Endothelial cell of umbilical vein (primary cell): ENCODE data around the gene HOXB5. TPM values are rescaled to one million over a fixed set of nuclear protein-coding genes. Genes with fewer than 3 reads are reported as not detected.

ENCODE experiments used
- BruUV-seq: library from RNA; stranded (reverse); fragments of 400-500 nt; replicated peaks from 2 replicates; lab custom pipeline; 2021; lab: Mats Ljungman, UMichigan
- CTCF ChIA-PET: fragments of 300-600, 350-600 bp; sonication (Branson Sonifier 250); formaldehyde crosslinking; loops from one replicate; lab custom pipeline; 2021; ENCODE audit warnings: antibody characterized with exemption, inconsistent platforms; lab: Charles Lee
- POLR2A ChIA-PET: fragments of 300-600, 350-600 bp; sonication (Branson Sonifier 250); formaldehyde crosslinking; loops from one replicate; lab custom pipeline; 2021; ENCODE audit warnings: antibody characterized with exemption, inconsistent platforms; lab: Charles Lee
- DNase-seq: peaks from one replicate; pipeline ENCODE4 v3.0.0-alpha.2; 2011; ENCODE audit warnings: low read depth, low spot score
- FAIRE-seq: peaks from 2 replicates; lab custom pipeline; 2011; peaks lifted over from hg19 to GRCh38; lab: Jason Lieb, UNC
- H2AFZ ChIP-seq: 2 replicates; pipeline ENCODE4 v1.6.0; 2012; ENCODE audit warnings: low read depth, low read length, control low read depth, inconsistent platforms
- H3K27ac ChIP-seq: 2 replicates; pipeline ENCODE4 v1.5.1; 2011; ENCODE audit warnings: low read depth, mild to moderate bottlenecking, control low read depth, low read length, moderate library complexity; ENCODE audit not compliant: insufficient read depth
- H3K27me3 ChIP-seq, 2 experiments: 2 replicates each; pipeline versions ENCODE4 v1.6.0 to v1.6.1; 2011; ENCODE audit warnings: low read length in 2 of 2, mixed read lengths in 1 of 2; ENCODE audit not compliant: control insufficient read depth in 2 of 2, insufficient read depth in 2 of 2
- H3K36me3 ChIP-seq, 2 experiments: 2 replicates in 1 of 2; 3 replicates in 1 of 2; pipeline ENCODE4 v1.5.1; 2011; ENCODE audit warnings: low read length in 2 of 2, mild to moderate bottlenecking in 1 of 2, moderate library complexity in 1 of 2; ENCODE audit not compliant: control insufficient read depth in 2 of 2, insufficient read depth in 2 of 2; ENCODE audit errors: extremely low read depth in 1 of 2
- H3K4me1 ChIP-seq: 3 replicates; pipeline ENCODE4 v1.5.1; 2011; ENCODE audit warnings: mild to moderate bottlenecking, low read length; ENCODE audit not compliant: control insufficient read depth, insufficient read depth; ENCODE audit errors: extremely low read depth
- H3K4me2 ChIP-seq: 2 replicates; pipeline ENCODE4 v1.6.1; 2011; ENCODE audit warnings: low read length, control low read depth, mixed read lengths; ENCODE audit not compliant: insufficient read depth
- H3K4me3 ChIP-seq, 3 experiments: fragments of 200-600 bp in 1 of 3; sonication (generic), shearing (Covaris generic) in 1 of 3; replicated peaks in 1 of 3; 2 replicates each; pipeline ENCODE4 v1.5.1; 2011 to 2016; ENCODE audit warnings: control low read depth in 3 of 3, low read length in 3 of 3, mild to moderate bottlenecking in 2 of 3, inconsistent platforms in 1 of 3, low read depth in 1 of 3, moderate library complexity in 1 of 3; ENCODE audit not compliant: insufficient read depth in 1 of 3
- H3K79me2 ChIP-seq: 2 replicates; pipeline ENCODE4 v1.6.0; 2012; ENCODE audit warnings: low read length, inconsistent platforms; ENCODE audit not compliant: control insufficient read depth, insufficient read depth
- H3K9ac ChIP-seq: replicated peaks from 2 replicates; pipeline ENCODE3; 2011; ENCODE audit warnings: low read length, control low read depth; ENCODE audit not compliant: insufficient read depth; ENCODE audit errors: extremely low read depth
- H3K9me1 ChIP-seq: replicated peaks from 3 replicates; pipeline ENCODE4 v1.6.0; 2011; ENCODE audit warnings: mild to moderate bottlenecking, low read length; ENCODE audit not compliant: control insufficient read depth, insufficient read depth; ENCODE audit errors: extremely low read depth
- H3K9me3 ChIP-seq: replicated peaks from 2 replicates; pipeline ENCODE4 v1.5.1; 2012; ENCODE audit warnings: low read length, inconsistent platforms; ENCODE audit not compliant: control insufficient read depth, insufficient read depth
- H4K20me1 ChIP-seq: replicated peaks from 2 replicates; pipeline ENCODE3; 2011; ENCODE audit warnings: mild to moderate bottlenecking, low read length; ENCODE audit not compliant: control insufficient read depth, insufficient read depth; ENCODE audit errors: extremely low read depth
- EZH2 ChIP-seq: IDR thresholded peaks from 2 replicates; pipeline ENCODE4 v1.6.1; 2012; ENCODE audit warnings: borderline replicate concordance, low read depth, mild to moderate bottlenecking, moderate library complexity, low read length, inconsistent platforms; ENCODE audit not compliant: severe bottlenecking
- FOS ChIP-seq: IDR thresholded peaks from 2 replicates; pipeline ENCODE4 v1.6.1; 2011; ENCODE audit warnings: mild to moderate bottlenecking, low read length, moderate library complexity, borderline replicate concordance; ENCODE audit not compliant: insufficient read depth
- GATA2 ChIP-seq: IDR thresholded peaks from 2 replicates; pipeline ENCODE4 v1.7.0; 2011; ENCODE audit warnings: low read depth, mild to moderate bottlenecking, moderate library complexity, mixed read lengths, low read length; ENCODE audit not compliant: insufficient read length, insufficient read depth
- JUN ChIP-seq: IDR thresholded peaks from 2 replicates; pipeline ENCODE4 v1.6.1; 2011; ENCODE audit warnings: borderline replicate concordance, low read depth; ENCODE audit not compliant: insufficient read length, insufficient read depth
- MYC ChIP-seq: IDR thresholded peaks from one replicate; pipeline ENCODE4 v1.6.1; 2011; ENCODE audit warnings: mild to moderate bottlenecking, low read depth, low read length
- POLR2A ChIP-seq: IDR thresholded peaks from 2 replicates; pipeline ENCODE4 v1.6.1; 2012; ENCODE audit warnings: low read depth, mild to moderate bottlenecking, control low read depth, low read length
- POLR2AphosphoS5 ChIP-seq: IDR thresholded peaks from 2 replicates; pipeline ENCODE4 v1.6.1; 2012; ENCODE audit warnings: low read depth, mild to moderate bottlenecking, control low read depth, low read length, moderate library complexity; ENCODE audit not compliant: insufficient read depth
- dilution Hi-C: fragments of 300-500 bp; cut with MboI; formaldehyde crosslinking; loops from one replicate; pipeline ENCODE4 v1.15.0; 2019; ENCODE audit warnings: low sequenced_read_pairs; ENCODE audit not compliant: extremely low pct_ligation_motif_present
- intact Hi-C: fragments of 100-400 bp; cut with micrococcal nuclease; formaldehyde crosslinking; loops from one replicate; pipeline ENCODE4 v1.10.0; 2022
- polyA plus RNA-seq, 4 experiments: library from polyadenylated mRNA; depleted of rRNA in 3 of 4; stranded (reverse) in 3 of 4; unstranded in 1 of 4; fragments of >200 nt; gene quantifications; 2 replicates each; pipeline versions ENCODE4 v1.2.1 to v1.2.3, GENCODE V29; 2011 to 2012; ENCODE audit warnings: missing spikeins in 1 of 4
- total RNA-seq: library from RNA; stranded (reverse); gene quantifications from 2 replicates; pipeline ENCODE4 v1.2.3, GENCODE V29; 2021
- TF ChIP-seq, protein P1 (sequence below): IDR thresholded peaks from 2 replicates; pipeline ENCODE4 v1.6.1; 2011; ENCODE audit not compliant: insufficient read depth, insufficient read length
- TF ChIP-seq, protein P2 (sequence below), 2 donors: IDR thresholded peaks; 1 replicate in 1 of 2; 2 replicates in 1 of 2; pipeline ENCODE4 v1.5.1; 2011; ENCODE audit warnings: low read length in 2 of 2, mild to moderate bottlenecking in 2 of 2, moderate library complexity in 2 of 2, control low read depth in 1 of 2, inconsistent platforms in 1 of 2, low read depth in 1 of 2; ENCODE audit not compliant: insufficient read depth in 1 of 2; ENCODE audit errors: extremely low read depth in 1 of 2

HOXB5 gene
- total and polyA plus RNA-seq, 2 donors (not counting 3 experiments of a cell fraction or from before 2014, with no cell fraction given): 2.0 to 8.5 TPM

DNA sequence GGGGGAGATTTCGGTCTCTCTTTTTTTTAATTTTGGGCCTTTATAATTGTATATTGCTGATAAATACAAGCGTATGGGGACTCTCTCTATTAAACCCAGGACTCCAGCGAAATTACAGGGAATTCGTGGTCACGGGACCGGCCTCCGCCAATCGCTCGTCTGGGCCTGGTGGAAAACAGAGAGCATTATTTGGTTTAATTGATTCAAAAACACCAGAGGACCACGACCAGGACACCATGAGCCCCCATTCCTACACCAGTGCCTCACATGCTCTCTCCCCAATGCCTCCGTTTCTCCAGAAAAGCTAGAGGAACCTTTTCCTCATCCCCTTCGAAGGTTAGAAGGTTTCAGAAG, 48.6 kb downstream of the HOXB5 start, which contains the start of gene HOXB2:
Gene HOXB2 (minus strand): TSS at position 88 of the 354 bp plus-strand sequence. CDS start 198 bp downstream, outside the sequence.
- H3K79me2 ChIP-seq: peaks cover 57% of the 10 kb centered on the region
- H4K20me1 ChIP-seq: no peaks in the 10 kb centered on the region
- TSS peak; percentile 10 for BruUV-seq
- DNase-seq: peak; percentile 78
- no peaks in the 10 kb centered on the region for H3K9me3 ChIP-seq
- TF ChIP-seq, protein P1, sequence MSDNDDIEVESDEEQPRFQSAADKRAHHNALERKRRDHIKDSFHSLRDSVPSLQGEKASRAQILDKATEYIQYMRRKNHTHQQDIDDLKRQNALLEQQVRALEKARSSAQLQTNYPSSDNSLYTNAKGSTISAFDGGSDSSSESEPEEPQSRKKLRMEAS: peak; percentile 3
- TF ChIP-seq EZH2: no peak
- H3K9ac ChIP-seq: peak within 1 kb of the TSS; percentile 91
- H2AFZ ChIP-seq: peak within 1 kb of the TSS; percentile 26
- intact Hi-C loops (loop anchor here (1.0 to 2.0 kb wide), 2 partner anchors 8 to 24 kb away; no protein-coding TSS in a partner anchor), dilution Hi-C loops (no loop called here)
- H3K4me1 ChIP-seq: peaks cover 49% of the 10 kb centered on the region
- H3K9me1 ChIP-seq: no peaks in the 10 kb centered on the region
- peak within 1 kb of the TSS; percentile 78 for H3K4me2 ChIP-seq
- no peaks in the 10 kb centered on the region for H3K27me3 ChIP-seq
- peak within 1 kb of the TSS; percentile 77 for H3K27ac ChIP-seq
- peaks cover 2 to 3% of the 10 kb centered on the region in 2 experiments for H3K36me3 ChIP-seq
- peak; percentile 89 for FAIRE-seq
- CTCF ChIA-PET: no interaction called here
- peak within 1 kb of the TSS; percentile 88 to 99 (median 97) for H3K4me3 ChIP-seq
- POLR2A ChIA-PET: no interaction called here

DNA sequence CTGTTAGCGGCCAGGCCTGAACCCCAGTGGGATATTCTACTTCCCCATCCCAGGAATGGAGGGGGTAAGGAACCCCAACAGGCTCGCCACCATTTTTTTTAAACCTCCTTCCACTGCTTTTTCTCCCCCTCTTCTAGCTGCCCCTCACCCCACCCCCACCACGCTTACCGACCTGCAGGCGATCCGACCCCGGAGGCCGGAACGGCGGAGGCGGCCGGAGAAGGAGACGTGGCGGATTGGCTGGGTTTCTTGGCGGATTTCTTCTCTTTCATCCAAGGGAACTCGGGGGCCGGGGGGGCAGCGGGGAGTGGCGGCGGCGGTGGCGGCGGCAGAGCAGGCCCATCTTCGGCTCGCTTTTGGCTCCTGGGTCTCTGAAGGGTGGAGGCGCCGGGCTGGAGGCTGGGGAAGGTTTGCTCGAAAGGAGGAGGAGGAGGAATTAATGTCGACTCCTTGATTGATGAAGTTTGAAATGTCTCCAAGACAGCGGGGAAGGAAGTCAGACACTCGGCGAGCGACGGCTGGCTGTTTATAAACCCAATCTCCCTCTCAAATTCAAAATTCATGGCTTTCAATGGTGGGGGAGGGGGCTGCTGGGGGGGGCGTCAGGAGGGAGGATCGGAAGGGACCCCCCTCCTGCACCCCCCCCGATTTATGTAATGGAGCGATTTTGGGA, 49.1 kb downstream of the HOXB5 start:
- no peak for TF ChIP-seq GATA2
- TF ChIP-seq POLR2A: peak; percentile 19
- TF ChIP-seq, protein P1: no peak
- TF ChIP-seq, protein P2, sequence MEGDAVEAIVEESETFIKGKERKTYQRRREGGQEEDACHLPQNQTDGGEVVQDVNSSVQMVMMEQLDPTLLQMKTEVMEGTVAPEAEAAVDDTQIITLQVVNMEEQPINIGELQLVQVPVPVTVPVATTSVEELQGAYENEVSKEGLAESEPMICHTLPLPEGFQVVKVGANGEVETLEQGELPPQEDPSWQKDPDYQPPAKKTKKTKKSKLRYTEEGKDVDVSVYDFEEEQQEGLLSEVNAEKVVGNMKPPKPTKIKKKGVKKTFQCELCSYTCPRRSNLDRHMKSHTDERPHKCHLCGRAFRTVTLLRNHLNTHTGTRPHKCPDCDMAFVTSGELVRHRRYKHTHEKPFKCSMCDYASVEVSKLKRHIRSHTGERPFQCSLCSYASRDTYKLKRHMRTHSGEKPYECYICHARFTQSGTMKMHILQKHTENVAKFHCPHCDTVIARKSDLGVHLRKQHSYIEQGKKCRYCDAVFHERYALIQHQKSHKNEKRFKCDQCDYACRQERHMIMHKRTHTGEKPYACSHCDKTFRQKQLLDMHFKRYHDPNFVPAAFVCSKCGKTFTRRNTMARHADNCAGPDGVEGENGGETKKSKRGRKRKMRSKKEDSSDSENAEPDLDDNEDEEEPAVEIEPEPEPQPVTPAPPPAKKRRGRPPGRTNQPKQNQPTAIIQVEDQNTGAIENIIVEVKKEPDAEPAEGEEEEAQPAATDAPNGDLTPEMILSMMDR (IDR thresholded peaks at IDR 0.05; ENCODE audit: extremely low read depth in 1 of 2, insufficient read depth in 1 of 2, low read depth in 1 of 2, low read length in 2 of 2): no peak
- TF ChIP-seq MYC: no peak
- peak; percentile 47 for TF ChIP-seq POLR2AphosphoS5
- TF ChIP-seq FOS: no peak
- TF ChIP-seq EZH2: no peak
- no peak for TF ChIP-seq JUN
- peak overlapping the region; percentile 91 for H3K9ac ChIP-seq
- H3K4me3 ChIP-seq: peak overlapping the region; percentile 88 to 99 (median 97)
- DNase-seq: peak; percentile 87
- peaks cover 49% of the 10 kb centered on the region for H3K4me1 ChIP-seq
- no peaks in the 10 kb centered on the region for H3K9me3 ChIP-seq
- FAIRE-seq: peak; percentile 80
- CTCF ChIA-PET: interaction anchor here (1.0 to 1.9 kb wide), 4 partner anchors 11 to 328 kb away, joined by 4 to 6 read pairs (median 4); no protein-coding TSS in a partner anchor
- intact Hi-C loops (loop anchor here (1.0 to 2.0 kb wide), 4 partner anchors 9 to 36 kb away; no protein-coding TSS in a partner anchor), dilution Hi-C loops (no loop called here)
- peaks cover 54% of the 10 kb centered on the region for H3K79me2 ChIP-seq
- H2AFZ ChIP-seq: no peak overlapping the region
- H4K20me1 ChIP-seq: no peaks in the 10 kb centered on the region
- H3K27ac ChIP-seq: peak overlapping the region; percentile 77
- peak overlapping the region; percentile 78 for H3K4me2 ChIP-seq
- no peaks in the 10 kb centered on the region for H3K27me3 ChIP-seq
- POLR2A ChIA-PET: no interaction called here
- no peaks in the 10 kb centered on the region for H3K9me1 ChIP-seq
- no peaks in the 10 kb centered on the region for H3K36me3 ChIP-seq
- BruUV-seq: TSS peak; percentile 23
